ENCODE results near the gene TDP2.

DNA sequence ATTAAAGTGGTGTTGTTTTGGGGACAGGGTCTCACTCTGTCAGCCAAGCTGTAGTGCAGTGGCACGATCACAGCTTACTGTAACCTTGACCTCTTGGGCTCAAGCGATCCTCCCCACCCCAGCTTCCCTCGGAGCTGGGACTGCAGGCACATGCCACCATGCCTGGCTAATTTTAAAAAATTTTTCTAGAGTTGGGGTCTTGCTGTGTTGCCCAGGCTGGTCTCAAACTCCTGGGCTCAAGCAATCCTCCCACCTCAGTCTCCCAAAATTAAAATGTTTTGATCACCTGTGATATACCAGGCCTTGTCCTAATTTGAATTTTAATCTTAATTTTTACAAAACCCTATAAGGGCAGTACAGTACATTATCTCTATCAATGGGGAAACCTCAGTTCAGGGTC is 25.7 kb upstream of the TDP2 start:
- TF ChIP-seq, protein P1, sequence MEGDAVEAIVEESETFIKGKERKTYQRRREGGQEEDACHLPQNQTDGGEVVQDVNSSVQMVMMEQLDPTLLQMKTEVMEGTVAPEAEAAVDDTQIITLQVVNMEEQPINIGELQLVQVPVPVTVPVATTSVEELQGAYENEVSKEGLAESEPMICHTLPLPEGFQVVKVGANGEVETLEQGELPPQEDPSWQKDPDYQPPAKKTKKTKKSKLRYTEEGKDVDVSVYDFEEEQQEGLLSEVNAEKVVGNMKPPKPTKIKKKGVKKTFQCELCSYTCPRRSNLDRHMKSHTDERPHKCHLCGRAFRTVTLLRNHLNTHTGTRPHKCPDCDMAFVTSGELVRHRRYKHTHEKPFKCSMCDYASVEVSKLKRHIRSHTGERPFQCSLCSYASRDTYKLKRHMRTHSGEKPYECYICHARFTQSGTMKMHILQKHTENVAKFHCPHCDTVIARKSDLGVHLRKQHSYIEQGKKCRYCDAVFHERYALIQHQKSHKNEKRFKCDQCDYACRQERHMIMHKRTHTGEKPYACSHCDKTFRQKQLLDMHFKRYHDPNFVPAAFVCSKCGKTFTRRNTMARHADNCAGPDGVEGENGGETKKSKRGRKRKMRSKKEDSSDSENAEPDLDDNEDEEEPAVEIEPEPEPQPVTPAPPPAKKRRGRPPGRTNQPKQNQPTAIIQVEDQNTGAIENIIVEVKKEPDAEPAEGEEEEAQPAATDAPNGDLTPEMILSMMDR (IDR thresholded peaks at IDR 0.05; ENCODE audit: low read length) = no peak
- TF ChIP-seq EZH2 (IDR thresholded peaks at IDR 0.05; ENCODE audit: borderline replicate concordance, low read length) = no peak

All from OCI-LY1 (cell line).